Suprapubic skin (tissue), 4 donors: ENCODE data around the gene AGAP1.

ENCODE experiments used
- POLR2A ChIP-seq, 2 donors: fragments of 450-650 bp; IDR thresholded peaks; one replicate each; pipeline ENCODE4 v1.6.1; 2017; ENCODE audit warnings: antibody characterized with exemption in 2 of 2, mild to moderate bottlenecking in 2 of 2, moderate library complexity in 2 of 2
- POLR2AphosphoS5 ChIP-seq, 3 donors: sonication (generic); formaldehyde crosslinking; IDR thresholded peaks; one replicate each; pipeline ENCODE4 v1.6.1; 2017; ENCODE audit warnings: antibody characterized with exemption in 3 of 3
- TF ChIP-seq, protein P1 (sequence below), 2 donors: fragments of 200-600 bp in 1 of 2; fragments of 450-650 bp in 1 of 2; sonication (generic) in 1 of 2; IDR thresholded peaks; one replicate each; pipeline ENCODE4 v1.5.1; 2016 to 2019; ENCODE audit warnings: antibody characterized with exemption in 2 of 2, mild to moderate bottlenecking in 1 of 2, moderate library complexity in 1 of 2

DNA sequence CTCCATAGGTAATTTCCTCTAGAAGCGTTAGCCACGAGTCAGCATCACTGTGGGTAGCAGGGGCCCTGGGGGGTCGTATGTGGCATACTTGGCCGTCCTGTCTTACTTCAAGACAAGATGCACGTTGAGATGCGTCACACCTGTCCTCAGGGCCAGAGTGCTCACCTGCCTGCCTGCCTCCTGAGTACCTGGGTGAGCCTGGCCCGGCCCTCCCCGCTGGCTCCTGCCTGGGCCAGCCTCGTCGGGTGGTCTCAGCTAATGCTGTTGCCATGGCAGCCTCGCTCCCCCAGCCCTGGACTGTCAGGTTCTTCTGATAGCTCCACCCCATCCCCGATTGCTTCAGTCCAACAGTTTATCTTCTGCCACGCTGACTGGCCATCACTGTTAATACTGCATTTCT lies 441.9 kb downstream of the AGAP1 start:
- TF ChIP-seq POLR2AphosphoS5 (IDR thresholded peaks at IDR 0.05) (no peak), POLR2A (IDR thresholded peaks at IDR 0.05) (no peak)
- TF ChIP-seq, protein P1, sequence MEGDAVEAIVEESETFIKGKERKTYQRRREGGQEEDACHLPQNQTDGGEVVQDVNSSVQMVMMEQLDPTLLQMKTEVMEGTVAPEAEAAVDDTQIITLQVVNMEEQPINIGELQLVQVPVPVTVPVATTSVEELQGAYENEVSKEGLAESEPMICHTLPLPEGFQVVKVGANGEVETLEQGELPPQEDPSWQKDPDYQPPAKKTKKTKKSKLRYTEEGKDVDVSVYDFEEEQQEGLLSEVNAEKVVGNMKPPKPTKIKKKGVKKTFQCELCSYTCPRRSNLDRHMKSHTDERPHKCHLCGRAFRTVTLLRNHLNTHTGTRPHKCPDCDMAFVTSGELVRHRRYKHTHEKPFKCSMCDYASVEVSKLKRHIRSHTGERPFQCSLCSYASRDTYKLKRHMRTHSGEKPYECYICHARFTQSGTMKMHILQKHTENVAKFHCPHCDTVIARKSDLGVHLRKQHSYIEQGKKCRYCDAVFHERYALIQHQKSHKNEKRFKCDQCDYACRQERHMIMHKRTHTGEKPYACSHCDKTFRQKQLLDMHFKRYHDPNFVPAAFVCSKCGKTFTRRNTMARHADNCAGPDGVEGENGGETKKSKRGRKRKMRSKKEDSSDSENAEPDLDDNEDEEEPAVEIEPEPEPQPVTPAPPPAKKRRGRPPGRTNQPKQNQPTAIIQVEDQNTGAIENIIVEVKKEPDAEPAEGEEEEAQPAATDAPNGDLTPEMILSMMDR (IDR thresholded peaks at IDR 0.05), result no peak
